ENCODE data around the gene ARMH3. TPM values are rescaled to one million over a fixed set of nuclear protein-coding genes. Genes with fewer than 3 reads are reported as not detected.

The ARMH3 gene
- total and polyA plus RNA-seq, 8 donors: 7.5 to 15.8 (median 10.7) TPM

DNA sequence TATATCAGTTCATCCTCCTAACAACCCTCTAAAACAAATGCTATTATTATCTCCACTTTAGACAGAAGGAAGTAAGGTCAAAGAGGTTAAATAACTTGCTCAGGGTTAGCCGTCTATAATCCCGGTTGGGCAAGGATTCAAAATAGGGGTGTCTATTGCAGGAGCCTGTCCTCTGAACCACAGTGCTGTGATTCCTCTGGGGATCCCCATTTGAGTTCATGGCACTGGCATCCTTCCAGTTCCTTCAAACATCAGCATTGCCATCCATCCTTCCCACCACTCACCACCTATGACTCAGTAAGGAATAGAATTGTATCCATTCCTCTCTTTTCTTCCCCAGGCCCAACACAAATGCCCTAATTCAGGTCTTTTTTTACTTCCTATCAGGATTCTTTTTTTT is 34.8 kb upstream of the ARMH3 start:
- Histone ChIP-seq H3K4me3 (no peak overlapping the region), H3K4me1 (no peaks in the 10 kb centered on the region), H3K27me3 (no peaks in the 10 kb centered on the region), H3K27ac (no peak overlapping the region), H3K36me3 (no peaks in the 10 kb centered on the region), H3K9me3 (no peaks in the 10 kb centered on the region)
- TF ChIP-seq, protein P1, sequence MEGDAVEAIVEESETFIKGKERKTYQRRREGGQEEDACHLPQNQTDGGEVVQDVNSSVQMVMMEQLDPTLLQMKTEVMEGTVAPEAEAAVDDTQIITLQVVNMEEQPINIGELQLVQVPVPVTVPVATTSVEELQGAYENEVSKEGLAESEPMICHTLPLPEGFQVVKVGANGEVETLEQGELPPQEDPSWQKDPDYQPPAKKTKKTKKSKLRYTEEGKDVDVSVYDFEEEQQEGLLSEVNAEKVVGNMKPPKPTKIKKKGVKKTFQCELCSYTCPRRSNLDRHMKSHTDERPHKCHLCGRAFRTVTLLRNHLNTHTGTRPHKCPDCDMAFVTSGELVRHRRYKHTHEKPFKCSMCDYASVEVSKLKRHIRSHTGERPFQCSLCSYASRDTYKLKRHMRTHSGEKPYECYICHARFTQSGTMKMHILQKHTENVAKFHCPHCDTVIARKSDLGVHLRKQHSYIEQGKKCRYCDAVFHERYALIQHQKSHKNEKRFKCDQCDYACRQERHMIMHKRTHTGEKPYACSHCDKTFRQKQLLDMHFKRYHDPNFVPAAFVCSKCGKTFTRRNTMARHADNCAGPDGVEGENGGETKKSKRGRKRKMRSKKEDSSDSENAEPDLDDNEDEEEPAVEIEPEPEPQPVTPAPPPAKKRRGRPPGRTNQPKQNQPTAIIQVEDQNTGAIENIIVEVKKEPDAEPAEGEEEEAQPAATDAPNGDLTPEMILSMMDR (IDR thresholded peaks at IDR 0.05): no peak
- ATAC-seq (no peak), DNase-seq (no peak), FAIRE-seq (no peak)
- WGBS, 2 donors: 67 to 77% methylated on average over 2 of the region's 2 CpGs
- intact Hi-C loops (cut with DNase I): no loop called here

DNA sequence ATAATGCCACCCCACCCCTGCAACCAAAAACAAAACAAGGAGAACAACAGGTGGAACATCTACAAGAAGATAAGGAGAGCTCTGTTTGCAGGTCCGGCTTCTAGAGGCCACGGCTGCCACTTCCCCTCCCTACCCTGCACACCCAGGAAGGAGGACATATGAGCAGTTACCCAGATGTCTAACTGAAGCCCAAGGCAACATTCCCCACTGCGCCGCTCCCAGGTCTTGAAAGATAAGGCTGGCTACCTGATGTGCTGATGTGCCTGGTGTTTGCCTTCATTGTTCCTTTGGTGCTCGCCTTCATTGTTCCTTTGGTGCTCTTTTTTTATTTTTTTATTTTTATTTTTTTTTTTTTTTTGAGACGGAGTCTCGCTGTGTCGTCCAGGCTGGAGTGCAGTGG is 30.2 kb upstream of the ARMH3 start:
- H3K9me3 ChIP-seq: no peaks in the 10 kb centered on the region
- DNase-seq (no peak), FAIRE-seq (no peak), ATAC-seq (no peak)
- 89 to 95% methylated on average over 8 of the region's 8 CpGs for WGBS, 2 donors
- H3K27me3 ChIP-seq: no peaks in the 10 kb centered on the region
- H3K4me1 ChIP-seq: no peaks in the 10 kb centered on the region
- intact Hi-C loops (cut with DNase I): no loop called here
- no peak overlapping the region for H3K4me3 ChIP-seq
- no peak overlapping the region for H3K27ac ChIP-seq
- no peaks in the 10 kb centered on the region for H3K36me3 ChIP-seq
- TF ChIP-seq, protein P1 (IDR thresholded peaks at IDR 0.05): no peak

DNA sequence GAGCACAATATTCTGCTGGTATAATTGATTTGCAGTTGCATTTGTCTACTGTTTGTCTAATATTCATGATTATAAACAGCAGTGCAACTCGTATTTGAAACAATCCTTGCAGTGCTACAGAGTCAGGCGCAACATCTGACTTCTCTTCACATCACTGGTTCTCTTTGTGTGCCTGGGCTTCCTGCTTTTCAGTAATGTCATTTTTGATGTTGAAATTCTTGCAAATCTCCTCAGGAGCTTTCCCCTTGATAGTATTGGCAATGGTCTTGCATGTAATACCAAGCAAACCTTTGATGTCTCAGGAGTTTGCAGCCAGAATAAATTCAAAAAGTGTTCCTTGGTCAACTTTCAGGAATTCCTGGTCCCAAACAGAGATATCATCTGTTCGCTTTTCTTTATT is 29.4 kb upstream of the ARMH3 start:
- Histone ChIP-seq H3K9me3 (no peaks in the 10 kb centered on the region), H3K27me3 (no peaks in the 10 kb centered on the region), H3K4me1 (no peaks in the 10 kb centered on the region), H3K27ac (no peak overlapping the region), H3K4me3 (no peak overlapping the region), H3K36me3 (no peaks in the 10 kb centered on the region)
- intact Hi-C loops (cut with DNase I): no loop called here
- FAIRE-seq (no peak), DNase-seq (no peak), ATAC-seq (no peak)
- WGBS, 2 donors: 81 to 88% methylated on average over 3 of the region's 3 CpGs
- TF ChIP-seq, protein P1 (IDR thresholded peaks at IDR 0.05): no peak

DNA sequence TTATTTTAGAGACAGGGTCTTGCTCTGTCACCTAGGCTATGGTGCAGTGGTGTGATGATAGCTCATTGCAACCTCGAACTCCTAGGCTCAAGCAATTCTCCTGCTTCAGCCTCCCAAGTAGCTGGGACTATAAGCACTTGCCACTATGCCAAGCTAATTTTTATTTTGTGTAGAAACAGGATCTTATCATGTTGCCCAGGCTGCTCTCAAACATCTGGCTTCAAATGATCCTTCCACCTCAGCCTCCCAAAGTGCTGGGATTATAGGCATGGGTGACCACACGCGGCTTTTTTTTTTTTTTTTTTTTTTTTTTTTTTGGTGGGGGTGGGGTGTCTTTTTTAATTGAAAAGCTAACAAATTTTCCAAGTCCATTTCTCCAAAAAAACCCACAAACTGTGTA is 27.6 kb upstream of the ARMH3 start:
- H3K36me3 ChIP-seq: no peaks in the 10 kb centered on the region
- DNase-seq: no peak
- no peaks in the 10 kb centered on the region for H3K9me3 ChIP-seq
- H3K4me1 ChIP-seq: no peaks in the 10 kb centered on the region
- no peak for FAIRE-seq
- no peak for ATAC-seq
- WGBS, 2 donors: 88 to 94% methylated on average over 3 of the region's 3 CpGs
- intact Hi-C loops (cut with DNase I): no loop called here
- no peak overlapping the region for H3K4me3 ChIP-seq
- no peak overlapping the region for H3K27ac ChIP-seq
- no peaks in the 10 kb centered on the region for H3K27me3 ChIP-seq
- TF ChIP-seq, protein P1 (IDR thresholded peaks at IDR 0.05): no peak

DNA sequence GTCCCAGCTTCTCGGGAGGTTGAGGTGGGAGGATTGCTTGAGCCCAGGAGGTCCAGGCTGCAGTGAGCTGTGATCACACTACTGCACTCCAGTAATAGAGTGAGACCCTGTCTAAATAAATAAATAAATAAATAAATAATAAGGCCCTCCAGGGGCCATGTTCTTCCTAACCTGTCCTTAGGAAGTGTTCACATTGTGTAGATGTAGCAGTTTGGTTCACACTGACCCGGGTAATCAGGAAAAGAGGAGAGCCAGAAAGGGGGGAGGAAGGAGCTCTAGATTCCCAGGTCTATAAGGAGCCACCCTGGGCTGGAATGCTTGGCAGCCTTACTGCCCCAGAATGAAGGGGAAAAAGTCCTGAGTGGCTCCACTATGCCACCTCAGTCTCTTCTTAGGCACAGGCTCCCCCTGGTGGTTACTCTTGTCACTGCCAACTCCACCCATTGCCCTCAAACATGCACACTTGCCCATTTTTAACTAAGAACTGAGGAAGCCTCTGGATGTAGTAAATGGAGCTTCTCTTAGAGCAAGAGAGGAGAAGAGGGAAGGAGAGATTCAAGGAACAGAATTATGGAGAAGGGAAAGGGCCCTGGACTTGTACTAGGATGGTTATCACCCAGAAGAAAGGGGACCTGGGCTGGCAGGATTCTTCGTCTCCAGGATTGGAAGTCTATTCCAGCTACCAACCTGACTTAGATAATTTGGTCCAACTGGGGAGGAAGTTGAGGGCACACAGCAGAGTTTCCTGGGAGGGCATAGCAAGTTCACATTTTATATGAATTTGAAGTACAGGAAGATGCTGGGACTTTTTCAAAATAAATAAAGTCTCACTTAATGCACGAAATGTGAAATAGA is 16.9 kb upstream of the ARMH3 start:
- Histone ChIP-seq H3K9me3 (no peaks in the 10 kb centered on the region), H3K27me3 (no peaks in the 10 kb centered on the region), H3K4me1 (peaks cover 0 to 2% (median 0%) of the 10 kb centered on the region in 3 donors), H3K4me3 (no peak overlapping the region), H3K27ac (no peak overlapping the region), H3K36me3 (no peaks in the 10 kb centered on the region)
- WGBS, 2 donors: 73 to 75% methylated on average over 4 of the region's 4 CpGs
- TF ChIP-seq, protein P1 (IDR thresholded peaks at IDR 0.05): peak; percentile 87 to 92 (median 90)
- no peak for FAIRE-seq
- intact Hi-C loops (cut with DNase I): no loop called here
- DNase-seq: peak; percentile 60 to 85 (median 76)
- peak; percentile 74 to 99 (median 93) for ATAC-seq
